WI38 (cell line): Measurements from ENCODE around the gene KIR2DL3.

Experiments used
- H3K4me3 ChIP-seq: 2 replicates; pipeline ENCODE4 v1.5.1; 2011; ENCODE audit warnings: low read depth, mild to moderate bottlenecking, control low read depth, low read length
- CTCF ChIP-seq: IDR thresholded peaks from 2 replicates; pipeline ENCODE4 v1.5.1; 2012; ENCODE audit warnings: low read depth, mild to moderate bottlenecking, control low read depth, low read length

KIR2DL3 gene

DNA sequence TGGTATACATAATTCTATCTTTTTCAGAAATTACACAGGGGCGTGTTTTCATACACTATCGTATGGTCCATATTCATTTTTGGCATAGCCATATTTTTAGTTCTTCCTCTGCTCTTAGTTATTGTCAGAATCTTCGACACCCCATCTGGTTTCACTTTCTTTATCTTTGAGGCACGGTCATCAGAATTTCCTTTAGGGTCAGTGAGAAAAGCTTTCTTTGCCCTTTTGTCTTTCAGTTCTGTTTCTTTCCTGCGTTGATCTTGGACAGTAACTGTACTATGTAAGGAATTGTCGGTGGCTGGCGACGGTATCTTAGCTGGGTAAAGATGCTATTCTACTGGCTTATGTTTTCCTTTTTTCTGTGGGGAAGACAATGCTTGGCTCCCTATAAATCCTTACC, 54.5 kb downstream of the KIR2DL3 start:
- no peak for TF ChIP-seq CTCF
- no peak overlapping the region for H3K4me3 ChIP-seq

- no peak overlapping the region for H3K4me3 ChIP-seq
- no peak for TF ChIP-seq CTCF
These were observed 57.4 kb downstream of the KIR2DL3 start for GRCh38 chr19:54795758-54796157.
